ENCODE data around the gene CYP4F2. TPM values are rescaled to one million over a fixed set of nuclear protein-coding genes. Genes with fewer than 3 reads are reported as not detected.

The CYP4F2 gene
- total and polyA plus RNA-seq, 2 of the 8 experiments (the other 6 are each of a cell fraction or from before 2014, with no cell fraction given), result not detected

GRCh38 chr19:15935167-15935702, 37.4 kb upstream of the CYP4F2 start:
- no peak overlapping the region for H3K4me2 ChIP-seq (ENCODE audit: insufficient read depth in 1 of 2, low read depth in 2 of 2, low read length in 2 of 2)

More at GRCh38 chr19:15935167-15935702, 37.4 kb upstream of the CYP4F2 start:
- H4K20me1 ChIP-seq (replicated peaks in 1 of 2; ENCODE audit: control insufficient read depth in 1 of 2, insufficient read depth in 2 of 2, low read length in 2 of 2), result no peaks in the 10 kb centered on the region
- H4K5ac ChIP-seq (ENCODE audit: insufficient read length, low read depth, low read length), result no peak overlapping the region
- no peak overlapping the region for H3K18ac ChIP-seq (ENCODE audit: extremely low read depth, low read length)
- FAIRE-seq (no peak), DNase-seq (ENCODE audit: low read depth in 1 of 2, low spot score in 2 of 2) (no peak)
- no peak overlapping the region for H2AFZ ChIP-seq (ENCODE audit: low read length)
- no peak overlapping the region for H3K9ac ChIP-seq (replicated peaks in 1 of 4; ENCODE audit: extremely low read depth in 1 of 4, low read depth in 3 of 4, low read length in 3 of 4)
- H3K4me3 ChIP-seq (ENCODE audit: extremely low read depth in 1 of 4, insufficient read depth in 2 of 4, low read depth in 3 of 4, low read length in 4 of 4), result no peak overlapping the region
- no peak overlapping the region for H4K8ac ChIP-seq (ENCODE audit: extremely low read depth, insufficient read depth, low read length)
- peaks cover 60 to 78% of the 10 kb centered on the region in 2 experiments for H3K9me3 ChIP-seq (ENCODE audit: insufficient read depth in 2 of 2, low read depth in 1 of 2, low read length in 1 of 2)
- no peaks in the 10 kb centered on the region for H3K27me3 ChIP-seq (replicated peaks in 1 of 4; ENCODE audit: control insufficient read depth in 3 of 4, extremely low read depth in 1 of 4, insufficient read depth in 3 of 4, low read length in 3 of 4)
- H2BK12ac ChIP-seq (ENCODE audit: low read depth, low read length), result no peak overlapping the region
- no peaks in the 10 kb centered on the region for H3K79me1 ChIP-seq (ENCODE audit: low read depth, low read length)
- no peaks in the 10 kb centered on the region for H3K36me3 ChIP-seq (ENCODE audit: control insufficient read depth in 2 of 4, insufficient read depth in 4 of 4, low read length in 3 of 4)
- H3K79me2 ChIP-seq (ENCODE audit: control insufficient read depth in 1 of 2, insufficient read depth in 2 of 2, low read length in 2 of 2), result no peaks in the 10 kb centered on the region
- no peak overlapping the region for H3K4ac ChIP-seq (replicated peaks; ENCODE audit: insufficient read length, low read depth, low read length)
- no peak overlapping the region for H2BK120ac ChIP-seq (replicated peaks; ENCODE audit: low read depth, low read length)
- no peak overlapping the region for H2BK20ac ChIP-seq (ENCODE audit: low read length)
- no peak overlapping the region for H2BK5ac ChIP-seq (ENCODE audit: low read depth, low read length)
- no peak overlapping the region for H3K27ac ChIP-seq (ENCODE audit: low read depth, low read length)
- H4K91ac ChIP-seq (replicated peaks; ENCODE audit: insufficient read length, low read length), result no peak overlapping the region
- POLR2A ChIA-PET (ENCODE audit: partially characterized antibody), result no interaction called here
- no peak overlapping the region for H3K23ac ChIP-seq (ENCODE audit: insufficient read length)
- WGBS, 2 experiments (ENCODE audit: extremely low coverage in 1 of 2, insufficient coverage in 1 of 2, insufficient read length in 1 of 2, insufficient replicate concordance in 2 of 2, low coverage in 1 of 2, low lambda C conversion rate in 2 of 2, missing lambda C conversion rate in 1 of 2), result 56% methylated on average over 3 of the region's 3 CpGs; no CpG with 5 or more reads in 1 of the 2 experiments
- H2AK5ac ChIP-seq (ENCODE audit: low read depth, low read length), result no peak overlapping the region
- no peak for TF ChIP-seq JUND (IDR thresholded peaks at IDR 0.05; ENCODE audit: low read length)
- CTCF ChIA-PET (ENCODE audit: partially characterized antibody), result no interaction called here
- no peaks in the 10 kb centered on the region for H3K23me2 ChIP-seq (ENCODE audit: low read depth, low read length)
- no peaks in the 10 kb centered on the region for H3K4me1 ChIP-seq (replicated peaks in 1 of 4; ENCODE audit: control insufficient read depth in 3 of 4, insufficient read depth in 4 of 4, low read length in 3 of 4)
- H2BK15ac ChIP-seq (ENCODE audit: low read length), result no peak overlapping the region
- no peak overlapping the region for H3K14ac ChIP-seq (ENCODE audit: insufficient read length)
- H3K56ac ChIP-seq (replicated peaks; ENCODE audit: insufficient read length, low read depth, low read length), result no peak overlapping the region

Data from H1 (cell line).